ENCODE results near the gene RRAGC.
"Not testable (repeated sequence)": the region's sequence is repeated elsewhere in the genome, so short reads cannot be mapped to it uniquely, and the experiment has no call there.

RRAGC gene

DNA sequence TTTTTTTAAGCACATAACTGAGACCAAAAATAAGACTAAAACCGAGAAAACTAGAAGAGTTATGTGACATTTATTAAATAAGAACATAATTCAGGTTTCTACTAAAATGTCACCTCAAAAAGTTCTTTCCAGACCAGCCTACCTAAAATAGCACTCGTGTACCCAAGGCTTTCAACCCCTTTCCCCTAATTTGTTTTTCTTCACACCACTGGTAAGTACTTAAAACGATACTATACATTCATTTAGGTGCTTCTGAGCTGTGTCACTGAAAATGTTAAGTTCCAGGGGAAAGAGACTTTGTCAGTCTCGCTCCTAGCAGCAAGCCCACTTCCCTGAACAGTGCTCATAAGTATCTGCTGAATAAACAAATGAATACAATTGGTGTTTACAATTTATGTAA is 6.8 kb downstream of the RRAGC start:
- no peak for DNase-seq

DNA sequence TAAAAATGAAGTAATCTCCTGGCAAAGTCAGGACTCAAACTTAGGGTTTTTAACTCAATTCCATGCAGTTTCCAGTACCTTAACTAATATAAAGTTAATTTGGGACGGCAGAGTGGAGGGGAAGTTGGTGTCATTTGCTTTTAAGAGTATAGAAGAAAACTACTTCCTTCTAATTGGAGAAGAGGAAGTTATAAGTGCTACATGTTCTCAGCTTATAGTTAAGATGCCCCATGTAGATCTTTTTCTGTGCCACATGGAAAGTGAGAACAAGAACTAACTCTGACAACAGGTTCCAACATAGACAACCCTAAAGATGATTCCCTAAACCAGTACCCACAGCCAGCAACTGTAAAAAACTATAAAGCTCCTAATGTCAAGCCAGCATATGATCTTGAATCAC is 11.5 kb downstream of the RRAGC start:
- no peak for DNase-seq

DNA sequence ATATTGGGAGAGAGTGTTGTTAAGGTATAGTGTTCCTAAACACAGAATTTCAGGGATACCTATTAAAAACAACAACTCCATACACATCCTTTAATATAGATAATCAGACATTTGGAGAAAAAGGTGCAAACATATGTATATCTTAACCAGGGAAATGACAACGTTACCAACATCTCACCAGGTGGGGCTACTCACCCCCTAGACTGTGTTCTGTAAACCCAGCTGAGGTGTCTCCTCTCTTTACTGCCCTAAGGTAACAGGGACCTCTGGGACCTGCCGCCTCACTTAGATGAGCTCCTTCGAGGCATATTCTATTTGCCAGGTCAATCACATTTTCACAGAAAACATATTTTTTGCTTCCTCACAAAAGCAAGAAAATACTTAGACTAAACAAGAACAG is 13.4 kb downstream of the RRAGC start:
- DNase-seq = no peak

DNA sequence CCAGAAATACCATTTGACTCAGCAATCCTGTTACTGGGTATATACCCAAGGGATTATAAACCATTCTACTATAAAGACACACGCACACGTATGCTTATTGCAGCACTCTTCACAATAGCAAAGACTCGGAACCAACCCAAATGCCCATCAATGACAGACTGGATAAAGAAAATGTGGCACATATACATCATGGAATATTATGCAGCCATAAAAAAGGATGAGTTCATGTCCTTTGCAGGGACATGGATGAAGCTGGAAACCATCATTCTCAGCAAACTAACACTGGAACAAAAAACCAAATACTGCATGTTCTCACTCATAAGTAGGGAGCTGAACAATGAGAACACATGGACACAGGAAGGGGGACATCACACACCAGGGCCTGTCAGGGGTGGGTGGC is 14.5 kb downstream of the RRAGC start:
- not testable (repeated sequence) for DNase-seq

DNA sequence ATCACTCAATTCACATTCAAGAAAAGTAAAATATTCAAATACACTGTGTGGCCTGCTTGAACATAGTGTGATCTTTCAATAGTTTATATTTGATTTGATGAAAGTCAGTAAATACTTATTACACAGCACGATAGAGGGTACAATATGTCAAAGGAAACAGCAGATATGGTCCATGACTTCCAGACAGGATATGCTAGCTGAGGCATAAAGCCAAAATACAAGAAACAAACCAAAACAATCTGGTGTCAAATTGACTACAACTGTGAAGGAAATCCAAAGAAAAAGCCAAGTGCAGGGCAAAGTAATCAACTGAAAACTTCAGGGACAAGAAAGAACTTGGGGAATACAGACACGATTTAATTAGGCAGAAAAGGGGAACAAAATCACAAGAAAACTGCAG is 19.3 kb downstream of the RRAGC start:
- DNase-seq = no peak

DNA sequence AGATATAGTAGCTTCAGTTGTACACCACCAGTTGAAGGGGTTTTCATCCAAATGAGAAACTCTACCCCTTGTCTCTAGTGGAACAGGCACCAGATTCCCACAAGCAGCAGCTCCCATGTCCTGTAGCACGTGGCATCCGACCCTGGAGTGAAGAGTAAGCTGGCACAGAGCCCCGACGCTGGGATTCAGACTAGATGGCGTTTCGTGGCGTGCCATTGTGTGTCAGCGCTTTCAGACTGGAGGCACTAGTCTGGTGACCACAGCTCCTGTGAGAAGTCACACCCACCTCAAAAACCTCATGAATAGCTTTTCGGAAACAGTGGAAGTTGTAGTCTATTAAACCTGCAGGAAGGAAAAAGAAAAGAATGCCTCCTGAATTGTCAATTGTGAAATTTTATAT is 20.2 kb downstream of the RRAGC start:
- no peak for DNase-seq

DNA sequence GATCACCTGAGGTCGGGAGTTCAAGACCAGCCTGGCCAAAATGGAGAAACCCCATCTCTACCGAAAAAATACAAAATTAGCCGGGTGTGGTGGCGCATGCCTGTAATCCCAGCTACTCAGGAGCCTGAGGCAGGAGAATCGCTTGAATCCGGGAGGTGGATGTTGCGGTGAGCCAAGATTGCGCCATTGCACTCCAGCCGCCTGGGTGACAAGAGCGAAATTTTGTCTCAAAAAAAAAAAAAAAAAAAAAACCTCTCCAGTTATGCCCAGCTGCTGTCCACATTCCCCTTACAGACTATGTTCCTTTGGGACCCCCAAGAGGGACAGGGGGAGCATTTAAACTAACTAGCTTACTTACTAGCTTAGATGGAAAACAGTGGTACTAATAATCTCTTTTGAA is 23.3 kb downstream of the RRAGC start:
- DNase-seq = not testable (repeated sequence)

DNA sequence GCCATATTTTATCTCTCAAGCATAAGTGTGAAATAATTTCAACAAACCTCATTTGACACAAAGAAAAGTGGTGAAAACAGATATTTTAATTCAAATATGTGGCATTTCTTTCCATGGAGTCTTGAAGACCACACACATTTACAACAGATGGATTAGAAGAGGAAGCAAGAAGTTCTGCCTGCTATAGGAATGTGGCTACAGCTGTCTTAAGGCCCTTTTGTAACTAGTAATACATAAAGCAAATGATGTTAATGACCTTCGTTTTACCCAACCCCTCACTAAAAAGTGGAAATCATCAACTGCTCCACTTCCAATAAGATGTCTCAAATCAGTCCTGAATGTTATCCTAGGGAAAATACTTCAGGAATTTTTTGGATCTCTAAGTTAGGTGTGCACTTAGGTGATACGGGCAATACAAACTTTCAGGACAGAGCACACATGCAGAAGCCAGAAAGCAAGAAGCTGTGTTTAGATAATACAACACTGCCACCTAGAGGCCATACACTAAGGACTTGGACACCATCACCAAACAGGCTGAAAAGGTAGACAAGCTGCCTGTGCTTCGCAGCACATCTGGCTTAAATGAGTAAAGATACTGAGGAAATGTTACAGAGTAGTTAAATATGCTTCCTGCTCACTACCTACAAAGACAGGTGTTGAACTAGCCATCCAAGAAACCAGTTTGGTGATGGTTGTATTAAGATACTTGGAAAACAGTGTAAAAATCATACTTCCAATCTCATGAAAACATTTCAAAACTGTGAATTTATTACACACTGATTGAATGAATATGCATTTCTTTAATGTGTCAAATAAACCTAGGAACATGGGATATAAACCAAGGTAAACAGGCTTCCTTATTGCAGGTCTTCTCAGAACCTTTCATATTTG is 24.4 kb downstream of the RRAGC start:
- DNase-seq = no peak

DNA sequence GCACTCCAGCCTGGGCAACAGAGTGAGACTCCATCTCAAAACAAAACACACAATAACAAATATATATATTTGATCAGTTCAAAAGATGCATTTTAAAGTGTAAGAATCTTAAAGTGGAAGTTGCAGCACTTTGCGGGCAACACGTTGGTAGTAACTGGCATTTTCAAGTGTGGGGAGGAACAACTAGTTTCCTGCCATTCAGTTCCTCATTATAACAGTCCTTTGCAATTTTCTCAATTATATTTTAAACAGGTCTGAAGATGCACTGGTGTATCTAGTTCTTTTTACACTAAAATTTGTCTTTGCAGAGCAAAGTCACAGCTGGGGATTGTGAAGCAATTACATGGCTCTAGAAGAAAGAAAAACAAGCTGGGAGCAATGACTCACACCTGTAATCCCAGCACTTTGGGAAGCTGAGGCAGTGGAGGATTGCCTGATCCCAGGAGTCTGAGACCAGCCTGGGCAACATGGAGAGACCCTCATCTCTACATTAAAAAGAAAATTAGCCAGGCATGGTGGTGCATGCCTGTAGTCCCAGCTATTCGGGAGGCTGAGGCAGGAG is 25.3 kb downstream of the RRAGC start:
- DNase-seq = no peak

DNA sequence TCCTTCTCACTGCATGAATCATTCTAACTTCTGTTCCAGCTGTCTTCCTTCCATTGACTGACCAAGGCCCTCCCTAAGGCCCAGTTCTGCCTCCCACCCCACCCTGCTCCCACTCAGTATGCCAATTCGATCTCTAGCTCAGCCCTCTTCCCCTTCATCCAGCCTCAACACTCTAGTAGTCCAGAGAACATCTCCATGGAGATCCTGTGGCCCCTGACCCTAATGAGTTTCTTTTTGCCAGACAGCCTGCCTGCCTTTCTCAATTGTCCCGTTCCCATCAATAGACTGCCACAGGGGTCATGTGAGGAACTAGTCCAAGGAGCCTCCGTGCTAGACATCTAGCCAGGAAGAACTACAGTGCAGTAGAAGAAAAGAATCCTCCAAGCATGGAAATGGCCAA is 26.4 kb downstream of the RRAGC start:
- no peak for DNase-seq

DNA sequence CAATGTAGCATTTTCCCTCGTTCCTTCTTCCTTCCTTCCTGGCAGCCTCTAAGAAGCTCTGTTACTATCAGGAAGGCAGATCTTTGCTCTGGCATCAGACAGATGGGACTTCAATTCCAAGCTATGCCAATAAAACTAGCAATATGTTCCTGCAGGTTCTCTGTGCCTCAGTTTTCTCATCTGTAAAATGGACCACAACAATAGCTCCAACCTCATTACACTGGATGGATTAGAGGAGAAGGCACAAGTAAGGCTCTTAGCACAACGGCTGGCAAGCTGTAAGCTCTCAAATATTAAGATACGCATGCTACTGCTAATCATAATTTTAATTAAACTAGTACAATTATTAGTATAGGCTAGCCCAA is 27.2 kb downstream of the RRAGC start:
- DNase-seq = no peak

DNA sequence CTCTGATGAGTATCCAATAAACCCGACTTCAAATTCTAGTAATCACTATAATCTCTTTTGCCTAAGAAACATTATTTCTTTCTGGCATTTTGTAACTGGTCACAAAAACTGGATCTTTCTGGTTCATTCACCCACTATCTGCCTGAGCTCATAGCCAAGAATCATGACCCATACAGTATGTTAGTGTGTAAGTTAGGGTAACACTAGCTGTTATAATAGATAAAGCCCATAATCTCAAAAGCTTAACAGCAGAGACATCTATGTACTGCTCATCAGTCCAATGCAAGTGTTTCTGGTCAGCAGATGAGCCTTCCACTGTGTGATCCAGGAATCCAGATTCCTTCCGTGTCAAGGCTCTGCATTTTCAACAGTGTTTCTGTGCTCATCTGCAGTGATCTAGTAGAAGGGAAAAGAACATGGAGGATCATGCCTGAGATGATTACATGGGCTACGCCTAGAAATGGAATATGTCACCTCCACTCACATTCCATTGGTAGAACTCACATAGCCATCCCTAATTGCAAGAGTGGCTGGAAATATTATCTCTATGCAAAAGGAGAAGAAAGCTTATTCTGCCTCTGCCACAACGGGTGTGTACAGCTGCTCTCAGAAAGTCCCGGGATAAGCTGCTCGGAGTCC is 27.7 kb downstream of the RRAGC start:
- DNase-seq = no peak

DNA sequence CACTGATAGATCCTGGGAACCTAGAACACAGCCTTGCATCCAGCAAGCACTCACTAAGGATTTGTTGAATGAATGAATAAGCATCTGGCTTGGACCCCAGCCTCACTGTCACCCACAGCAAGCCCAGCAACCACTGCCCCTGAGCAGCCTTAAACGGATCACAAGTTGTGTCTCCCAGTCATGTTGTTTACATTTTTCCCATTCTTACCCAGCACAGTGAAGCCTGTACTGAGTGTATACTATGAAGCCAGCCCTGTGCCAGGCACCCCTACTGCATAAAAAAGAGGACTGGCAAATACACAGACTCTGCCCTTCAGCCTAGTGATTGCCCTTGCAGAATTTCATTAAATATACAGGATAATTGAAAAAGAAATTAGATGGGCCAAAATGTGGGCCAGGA is 30.2 kb downstream of the RRAGC start:
- no peak for DNase-seq

DNA sequence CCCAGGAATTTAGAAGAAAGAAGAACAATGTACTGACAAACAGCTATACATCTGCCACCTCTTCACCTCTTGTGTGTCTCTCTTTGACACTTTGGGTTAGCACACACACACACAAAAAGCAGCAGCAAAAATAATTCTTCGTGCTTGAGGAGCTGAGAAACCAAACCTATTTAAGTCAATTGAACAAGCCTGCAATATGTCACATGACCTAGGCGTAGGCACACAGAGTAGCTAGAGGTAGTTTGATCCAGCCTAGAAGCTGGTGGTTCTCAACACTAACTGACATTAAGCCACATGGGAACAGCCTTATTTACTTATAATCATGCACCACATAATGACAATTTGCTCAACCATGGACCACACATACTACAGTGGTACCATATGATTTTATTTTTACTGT is 32.3 kb downstream of the RRAGC start:
- DNase-seq = no peak

DNA sequence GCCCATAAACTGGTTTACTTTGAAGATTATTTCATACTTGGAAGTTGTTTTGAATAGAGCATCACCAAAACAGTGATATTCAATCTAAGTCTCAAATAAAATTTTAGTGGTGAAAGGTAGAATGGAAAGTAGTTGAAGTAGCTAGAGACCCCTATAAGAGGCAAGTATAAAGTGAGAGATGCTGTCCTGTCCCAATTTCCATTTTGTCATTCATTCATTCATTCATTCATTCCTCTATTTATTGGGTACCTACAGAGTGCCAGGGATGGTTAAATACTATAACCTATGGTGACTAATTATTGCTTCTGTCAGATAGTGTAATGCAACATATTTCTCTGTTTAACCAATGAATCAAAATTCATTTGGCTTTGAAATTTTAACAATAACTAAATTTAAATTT is 32.7 kb downstream of the RRAGC start:
- no peak for DNase-seq

DNA sequence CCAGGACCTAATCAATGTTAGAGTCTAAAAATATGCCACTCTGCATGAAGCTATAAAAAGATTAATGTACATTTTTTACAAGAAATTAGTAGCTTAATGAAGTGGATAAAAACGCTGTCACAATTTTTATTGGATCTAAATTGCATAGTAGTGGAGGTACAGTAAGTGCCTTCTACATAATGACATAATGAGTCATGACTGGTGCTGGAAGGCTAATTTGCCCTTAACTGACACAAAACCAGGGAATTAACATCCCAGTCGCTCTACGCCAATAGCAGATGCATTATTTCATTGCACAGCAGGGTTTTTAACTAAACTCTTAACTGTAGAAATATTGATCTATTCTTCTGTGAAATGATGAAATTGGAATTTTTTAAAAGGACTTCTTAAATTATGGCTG is 33.3 kb downstream of the RRAGC start:
- no peak for DNase-seq

DNA sequence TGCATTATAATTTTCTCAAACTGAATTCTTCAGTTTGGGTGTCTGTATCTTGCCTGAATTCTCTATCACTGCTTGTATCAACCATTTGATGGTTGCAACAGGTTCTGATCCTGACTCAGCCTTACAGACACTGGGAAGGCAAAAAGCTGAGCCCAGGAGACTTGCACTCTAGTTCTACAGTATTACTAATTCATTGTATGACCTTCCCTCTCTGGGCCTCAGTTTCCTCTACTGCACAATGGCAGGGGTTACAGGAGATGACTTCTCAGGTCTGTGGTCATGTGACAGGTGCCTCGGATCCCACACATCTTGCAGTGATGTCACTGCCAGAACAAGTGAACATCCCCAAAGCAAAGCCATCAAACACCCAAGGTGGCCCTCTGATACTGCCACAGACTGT is 38.7 kb downstream of the RRAGC start:
- no peak for DNase-seq

DNA sequence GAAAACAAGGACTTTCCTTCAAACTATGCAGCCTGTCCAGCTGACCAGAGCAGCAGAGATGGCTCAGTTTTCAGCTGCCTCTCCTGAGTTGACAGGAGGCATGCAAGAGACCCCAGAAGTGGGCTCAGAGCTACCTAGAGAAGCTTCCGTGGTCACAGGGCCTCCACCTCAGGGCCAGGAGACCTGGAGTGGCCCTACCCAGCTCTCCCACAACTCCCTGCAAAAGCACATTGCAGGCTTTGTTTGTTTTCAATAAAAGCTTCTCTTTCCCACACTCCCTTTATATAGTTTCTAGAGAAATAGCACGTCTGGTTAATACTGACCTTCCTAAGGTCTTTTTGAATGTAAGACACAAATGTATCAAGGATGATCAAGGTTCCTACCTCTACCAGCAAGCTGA is 40.1 kb downstream of the RRAGC start:
- DNase-seq = no peak

DNA sequence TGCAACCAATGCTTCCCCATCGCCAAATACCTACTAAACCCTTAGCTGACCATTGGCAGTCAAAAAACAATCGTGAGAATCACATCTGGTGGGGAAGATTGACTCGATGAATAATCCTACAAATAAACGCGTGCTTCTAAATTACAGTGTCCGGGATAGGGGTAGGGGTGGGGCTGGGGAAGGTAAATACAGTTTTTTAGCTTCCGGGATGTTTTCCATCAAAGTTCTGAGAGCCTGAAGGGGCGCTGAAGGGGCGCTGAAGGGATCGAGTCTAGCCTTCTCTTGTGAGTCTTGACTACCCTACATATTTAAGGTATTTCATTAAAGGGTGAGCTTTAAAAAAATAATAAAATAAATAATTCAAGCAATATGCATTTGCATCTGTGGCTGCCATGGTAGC is 40.5 kb downstream of the RRAGC start:
- no peak for DNase-seq

DNA sequence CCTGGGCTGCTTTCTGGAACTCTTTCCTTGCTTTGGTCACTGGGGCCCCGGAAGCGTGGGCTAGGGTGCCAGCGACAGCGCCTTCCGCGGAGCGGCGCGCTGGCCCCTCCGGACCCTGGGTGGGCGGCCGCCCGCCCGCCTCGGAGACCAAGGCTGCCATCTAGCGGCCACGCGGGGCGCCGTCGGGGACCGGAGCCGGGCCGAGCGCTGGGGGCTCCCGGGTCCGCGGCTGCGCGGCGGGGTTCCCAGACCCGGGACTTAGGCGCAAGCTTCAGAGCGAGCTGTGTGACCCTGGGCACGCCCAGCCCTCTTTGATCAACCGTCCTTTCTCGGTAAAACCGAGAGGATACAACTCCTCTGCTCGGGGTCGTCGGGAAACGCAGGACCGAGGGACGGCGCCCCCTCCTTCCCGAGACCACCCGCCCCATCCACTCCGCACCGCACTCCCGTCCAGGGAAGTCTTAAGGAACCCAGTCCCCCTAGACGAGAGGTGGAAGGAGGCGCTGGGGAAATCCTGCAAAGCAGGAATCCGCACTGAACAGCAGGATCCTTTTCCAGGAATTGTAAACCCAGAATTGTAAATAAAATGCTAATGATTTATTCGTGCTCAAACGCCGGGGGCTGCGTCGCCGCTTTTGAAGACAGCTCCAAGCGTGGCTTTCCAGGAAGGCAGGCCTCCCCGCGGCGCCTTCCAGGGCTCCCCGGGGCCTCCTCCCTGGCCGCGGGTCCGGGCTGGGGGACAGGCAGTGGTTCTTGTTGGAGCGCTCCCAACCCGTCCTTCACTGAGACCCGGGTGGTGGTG is 41.2 kb downstream of the RRAGC start:
- no peak for DNase-seq

DNA sequence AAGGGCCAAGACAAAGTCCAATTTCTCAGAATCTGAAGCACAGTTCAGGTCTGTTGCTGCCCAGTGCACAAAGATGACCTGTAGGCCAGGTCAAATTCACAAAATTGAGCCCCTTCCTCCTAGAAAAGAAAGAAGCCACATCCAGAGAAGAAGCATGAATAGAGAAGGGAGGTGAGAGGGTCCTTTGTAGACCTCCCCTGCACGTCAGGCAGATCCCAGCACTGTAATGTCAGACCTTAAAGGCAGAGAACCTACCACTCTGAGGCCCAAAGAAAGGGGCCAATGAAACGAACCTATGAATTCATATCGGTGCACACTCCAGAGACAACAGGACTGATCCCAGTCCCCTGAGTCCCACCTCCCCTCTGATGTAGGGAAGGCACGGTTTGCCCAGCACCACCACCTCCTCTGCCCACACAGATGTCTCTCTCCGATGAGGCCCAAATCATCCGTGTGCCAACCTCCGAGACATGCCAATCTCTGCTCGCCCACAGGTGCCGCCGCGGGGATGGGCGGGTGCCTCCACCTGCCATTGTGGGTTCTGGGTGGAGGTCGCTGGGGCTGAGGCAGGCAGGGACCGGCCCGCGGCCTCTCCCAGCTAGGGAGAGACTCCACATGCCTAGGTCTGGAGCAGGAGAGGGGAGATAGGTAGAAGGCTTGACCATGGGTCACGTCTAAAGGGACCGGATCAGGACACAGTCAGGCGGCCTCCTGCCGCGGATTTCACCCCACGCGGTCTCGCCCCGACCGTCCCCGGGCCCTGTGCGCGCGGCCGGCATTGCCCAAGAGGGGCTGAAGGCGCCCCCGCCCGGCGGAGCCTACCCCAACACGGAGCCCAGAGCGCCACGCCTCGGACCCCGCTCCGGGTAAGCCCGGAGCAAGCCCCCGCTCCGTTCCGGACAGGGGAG is 42.1 kb downstream of the RRAGC start:
- no peak for DNase-seq

DNA sequence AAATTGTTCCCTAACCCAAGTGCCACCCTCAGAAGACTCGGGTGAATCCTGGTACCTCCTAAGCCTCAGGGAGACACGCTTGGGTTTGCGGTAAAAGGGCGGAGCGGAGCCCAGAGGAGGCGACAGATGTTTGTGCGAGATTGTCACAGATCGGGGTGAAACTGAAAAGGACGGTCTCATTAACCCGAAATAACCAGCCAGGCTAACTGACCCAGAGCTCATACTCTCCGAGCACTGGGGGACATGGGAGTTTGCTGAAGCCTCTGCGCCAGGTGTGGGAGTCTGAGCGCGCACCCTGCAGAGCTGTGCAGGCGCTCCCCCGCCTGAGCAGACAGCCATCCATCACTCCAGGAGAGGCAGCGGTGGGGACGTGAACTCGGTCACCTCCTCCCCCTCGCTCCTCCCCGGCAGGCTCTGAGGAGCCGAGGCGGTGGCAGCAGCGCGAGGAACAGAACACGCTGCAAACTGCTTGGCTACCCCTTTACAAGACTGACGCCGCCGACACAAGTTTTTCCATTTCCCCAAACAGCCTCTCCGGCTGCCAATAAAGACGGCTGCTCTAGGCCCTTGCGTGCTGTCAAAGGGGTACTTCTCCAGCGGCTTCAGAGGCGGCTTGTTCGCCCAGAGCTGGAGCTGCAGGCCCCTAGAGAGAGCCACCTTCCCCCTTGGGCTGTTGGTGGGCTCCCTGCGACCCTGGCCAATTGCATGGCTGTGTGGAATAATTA is 43.5 kb downstream of the RRAGC start:
- DNase-seq = no peak

Data from cortex of kidney (tissue), 1 donor.